Activated T-helper 17 cell treated with anti-CD3 and anti-CD28 coated beads, Interleukin-2, amount 50 U/mL, for 72 hours (primary cell): ENCODE results near the gene ARL15. TPM values are rescaled to one million over a fixed set of nuclear protein-coding genes. Genes with fewer than 3 reads are reported as not detected.

Experiments used
- ATAC-seq: fragments of 150-1000 bp; cut with Tn5 transposase; replicated peaks from 2 replicates; pipeline ENCODE4 v1.10.0; 2021; ENCODE audit warnings: mild to moderate bottlenecking, moderate library complexity
- H3K27ac Mint-ChIP-seq: one replicate; pipeline ENCODE4 v1.8.0; 2022; ENCODE audit warnings: mixed read lengths
- H3K27me3 Mint-ChIP-seq: one replicate; pipeline ENCODE4 v1.8.0; 2022; ENCODE audit warnings: mixed read lengths
- H3K36me3 Mint-ChIP-seq: one replicate; pipeline ENCODE4 v1.8.0; 2022; ENCODE audit warnings: low read depth, mild to moderate bottlenecking, mixed read lengths
- H3K4me1 Mint-ChIP-seq: one replicate; pipeline ENCODE4 v1.8.0; 2022; ENCODE audit warnings: mixed read lengths
- H3K4me3 Mint-ChIP-seq: one replicate; pipeline ENCODE4 v1.8.0; 2022; ENCODE audit warnings: mild to moderate bottlenecking, mixed read lengths
- H3K9me3 Mint-ChIP-seq: one replicate; pipeline ENCODE4 v1.8.0; 2022; ENCODE audit warnings: mixed read lengths
- total RNA-seq, 2 donors: library from RNA; stranded (reverse); gene quantifications; one replicate each; pipeline ENCODE4 v1.2.3, GENCODE V29; 2022

The ARL15 gene
- total RNA-seq, 2 donors from 2014 or later, result 6.8 to 8.3 TPM

DNA sequence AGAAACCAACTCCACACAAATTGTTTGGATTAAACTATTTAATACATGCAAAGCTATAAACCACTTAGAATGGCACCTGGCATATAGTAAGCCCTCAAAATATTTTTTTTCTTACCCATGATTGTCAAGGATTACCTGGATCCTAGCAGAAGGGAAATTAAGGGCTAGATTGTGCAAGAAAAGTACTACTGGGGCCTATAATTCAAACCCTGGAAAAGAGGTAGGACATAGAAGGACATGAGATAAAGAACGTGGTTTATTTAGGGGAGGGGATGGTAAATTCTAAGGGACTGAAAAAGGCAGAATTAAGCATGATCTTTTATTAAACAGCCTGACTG, 14.9 kb upstream of the ARL15 start:
- no peak for ATAC-seq
- Mint-ChIP-seq H3K36me3 (no peaks in the 10 kb centered on the region), H3K4me3 (no peak overlapping the region), H3K4me1 (peaks cover 4% of the 10 kb centered on the region), H3K27ac (no peak overlapping the region), H3K27me3 (peaks cover 26% of the 10 kb centered on the region), H3K9me3 (no peaks in the 10 kb centered on the region)

DNA sequence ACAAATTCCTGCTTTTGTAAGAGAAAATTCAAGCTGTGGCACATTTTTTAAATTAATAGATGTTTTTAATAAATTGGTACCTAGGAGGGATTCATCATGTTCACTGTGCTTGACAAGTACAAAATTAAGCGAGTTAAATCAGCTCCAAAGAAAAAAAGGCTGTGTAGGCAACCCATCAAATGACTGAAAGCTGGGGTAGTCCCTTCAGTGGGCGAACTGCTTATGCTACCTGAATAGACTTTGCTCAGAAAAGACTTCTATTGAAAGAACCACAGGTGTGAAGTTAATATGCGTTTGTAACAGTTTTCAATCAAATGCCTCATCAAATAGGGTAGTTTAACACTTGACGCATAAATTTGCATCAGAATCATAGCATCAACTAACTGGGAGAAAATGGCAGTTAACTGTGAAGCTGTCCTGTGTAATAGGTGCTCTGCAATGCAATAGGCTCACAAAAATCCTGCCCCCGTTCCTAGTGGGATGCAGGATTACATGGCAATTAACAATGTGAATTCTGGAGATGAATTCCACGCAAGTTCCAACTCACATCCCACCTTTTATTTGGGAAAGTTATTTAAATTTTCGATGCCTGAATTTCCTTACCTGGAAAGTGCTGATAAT, 14.4 kb upstream of the ARL15 start:
- Mint-ChIP-seq H3K9me3 (no peaks in the 10 kb centered on the region), H3K27me3 (peaks cover 28% of the 10 kb centered on the region), H3K27ac (no peak overlapping the region), H3K4me3 (no peak overlapping the region), H3K4me1 (peaks cover 4% of the 10 kb centered on the region), H3K36me3 (no peaks in the 10 kb centered on the region)
- ATAC-seq, result no peak

GRCh38 chr5:54323495-54323894, 13.1 kb upstream of the ARL15 start:
- H3K27ac Mint-ChIP-seq, result no peak overlapping the region
- peaks cover 25% of the 10 kb centered on the region for H3K27me3 Mint-ChIP-seq
- peaks cover 4% of the 10 kb centered on the region for H3K4me1 Mint-ChIP-seq
- H3K4me3 Mint-ChIP-seq, result no peak overlapping the region
- no peaks in the 10 kb centered on the region for H3K9me3 Mint-ChIP-seq
- ATAC-seq, result no peak
- no peaks in the 10 kb centered on the region for H3K36me3 Mint-ChIP-seq

GRCh38 chr5:54320256-54320655, 9.9 kb upstream of the ARL15 start:
- no peak for ATAC-seq
- peaks cover 29% of the 10 kb centered on the region for H3K27me3 Mint-ChIP-seq
- no peak overlapping the region for H3K4me3 Mint-ChIP-seq
- H3K9me3 Mint-ChIP-seq, result no peaks in the 10 kb centered on the region
- H3K36me3 Mint-ChIP-seq, result no peaks in the 10 kb centered on the region
- H3K4me1 Mint-ChIP-seq, result no peaks in the 10 kb centered on the region
- no peak overlapping the region for H3K27ac Mint-ChIP-seq

- Mint-ChIP-seq H3K27me3 (peaks cover 33% of the 10 kb centered on the region), H3K4me1 (no peaks in the 10 kb centered on the region), H3K4me3 (no peak overlapping the region), H3K27ac (no peak overlapping the region), H3K9me3 (no peaks in the 10 kb centered on the region), H3K36me3 (no peaks in the 10 kb centered on the region)
- no peak for ATAC-seq
Measured at GRCh38 chr5:54317511-54318260, 7.3 kb upstream of the ARL15 start.

GRCh38 chr5:54315736-54316528, 5.6 kb upstream of the ARL15 start:
- Mint-ChIP-seq H3K27ac (no peak overlapping the region), H3K4me3 (no peak overlapping the region), H3K4me1 (peaks cover 4% of the 10 kb centered on the region), H3K27me3 (peaks cover 31% of the 10 kb centered on the region), H3K36me3 (no peaks in the 10 kb centered on the region), H3K9me3 (no peaks in the 10 kb centered on the region)
- no peak for ATAC-seq

DNA sequence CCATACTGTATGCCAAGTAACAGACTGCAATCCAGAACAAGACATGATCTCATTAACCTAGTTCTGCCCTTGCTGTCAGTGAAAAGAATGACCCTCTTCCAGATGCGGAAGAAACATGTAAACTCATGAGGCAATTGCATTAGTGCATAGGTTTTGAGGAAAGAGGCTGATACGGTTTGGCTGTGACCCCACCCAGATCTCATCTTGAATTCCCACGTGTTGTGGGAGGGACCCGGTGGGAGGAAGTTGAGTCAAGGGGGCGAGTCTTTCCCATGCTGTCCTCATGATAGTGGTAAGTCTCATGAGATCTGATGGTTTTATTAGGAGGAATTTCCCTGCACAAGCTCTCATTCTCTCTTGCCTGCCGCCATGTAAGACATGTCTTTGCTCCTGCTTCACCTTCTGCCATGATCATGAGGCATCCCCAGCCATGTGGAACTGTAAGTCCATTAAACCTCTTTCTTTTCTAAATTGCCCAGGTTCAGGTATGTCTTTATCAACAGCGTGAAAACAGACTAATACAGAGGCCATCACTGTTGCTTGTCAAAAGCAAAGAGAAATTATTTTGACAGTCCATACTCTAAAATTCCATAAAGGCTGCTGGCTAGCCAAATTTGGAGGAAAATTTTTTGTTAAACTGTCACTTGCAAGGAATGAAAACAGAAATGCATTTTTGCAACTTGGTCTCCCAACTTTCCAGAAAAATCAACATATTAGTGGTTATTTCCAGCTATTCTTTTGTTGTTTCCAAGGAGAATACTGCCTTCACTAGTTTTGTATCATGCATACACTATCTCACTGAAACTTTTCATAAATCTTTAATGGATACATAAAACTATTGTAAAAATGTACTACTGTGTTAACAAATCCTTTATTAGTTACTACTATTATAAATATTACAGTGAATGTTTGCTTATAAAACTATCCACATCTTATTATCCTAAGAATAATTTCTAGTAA, 3.2 kb upstream of the ARL15 start:
- H3K4me1 Mint-ChIP-seq, result peaks cover 11% of the 10 kb centered on the region
- H3K27me3 Mint-ChIP-seq, result peaks cover 16% of the 10 kb centered on the region
- H3K4me3 Mint-ChIP-seq, result no peak overlapping the region
- H3K9me3 Mint-ChIP-seq, result no peaks in the 10 kb centered on the region
- no peak overlapping the region for H3K27ac Mint-ChIP-seq
- ATAC-seq, result no peak
- H3K36me3 Mint-ChIP-seq, result peaks cover 7% of the 10 kb centered on the region

DNA sequence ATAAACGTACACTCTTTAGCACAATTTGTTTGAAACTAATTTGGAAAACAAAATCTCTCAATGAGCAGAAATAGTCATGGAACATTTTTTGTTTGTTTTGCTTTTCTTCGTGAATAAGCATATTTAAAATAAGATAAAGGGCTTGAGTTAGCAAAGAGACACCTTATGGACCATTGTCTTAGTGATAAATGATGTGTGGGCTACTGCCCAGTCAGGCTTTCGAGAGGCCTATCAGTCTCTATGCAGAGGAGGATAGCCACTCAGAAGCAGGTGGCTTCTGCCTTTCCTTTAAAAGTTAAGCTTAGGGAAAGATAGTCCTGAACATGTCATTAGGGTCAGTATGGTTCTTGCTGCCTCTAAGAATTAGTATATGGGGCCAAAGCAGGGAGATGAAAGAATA, 2.1 kb upstream of the ARL15 start:
- Mint-ChIP-seq H3K9me3 (no peaks in the 10 kb centered on the region), H3K36me3 (peaks cover 7% of the 10 kb centered on the region), H3K27me3 (peaks cover 14% of the 10 kb centered on the region), H3K27ac (no peak overlapping the region), H3K4me1 (peaks cover 14% of the 10 kb centered on the region), H3K4me3 (peak overlapping the region; percentile 99)
- no peak for ATAC-seq

DNA sequence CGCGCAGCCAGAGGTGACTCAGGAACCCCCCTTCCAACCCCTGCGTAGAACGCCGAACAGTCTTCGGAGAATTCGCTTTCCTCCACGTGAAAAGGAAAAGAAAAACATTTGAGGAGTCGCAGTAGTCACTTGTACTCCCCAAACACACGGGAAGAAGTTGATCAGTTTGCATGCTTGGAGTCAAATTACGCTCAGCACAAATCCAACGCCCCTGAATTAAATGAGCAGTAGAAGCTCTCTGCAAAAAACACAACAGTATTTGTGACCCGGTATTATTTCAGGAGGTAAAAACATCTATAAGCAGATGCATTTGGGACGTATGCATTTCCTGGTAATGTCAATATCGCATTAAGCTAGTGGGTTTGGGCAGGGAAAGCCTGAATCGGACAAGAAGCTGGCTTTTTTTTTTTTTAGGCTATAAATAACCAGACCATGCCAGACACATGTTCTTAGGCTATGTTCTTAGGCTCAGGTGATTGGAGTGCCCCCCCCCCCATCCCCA, 854 bp upstream of the ARL15 start:
- Mint-ChIP-seq H3K4me3 (peak overlapping the region; percentile 99), H3K27ac (peak overlapping the region; percentile 99), H3K36me3 (peaks cover 7% of the 10 kb centered on the region), H3K27me3 (peaks cover 13% of the 10 kb centered on the region), H3K4me1 (peaks cover 17% of the 10 kb centered on the region), H3K9me3 (no peaks in the 10 kb centered on the region)
- peak; percentile 0 for ATAC-seq

DNA sequence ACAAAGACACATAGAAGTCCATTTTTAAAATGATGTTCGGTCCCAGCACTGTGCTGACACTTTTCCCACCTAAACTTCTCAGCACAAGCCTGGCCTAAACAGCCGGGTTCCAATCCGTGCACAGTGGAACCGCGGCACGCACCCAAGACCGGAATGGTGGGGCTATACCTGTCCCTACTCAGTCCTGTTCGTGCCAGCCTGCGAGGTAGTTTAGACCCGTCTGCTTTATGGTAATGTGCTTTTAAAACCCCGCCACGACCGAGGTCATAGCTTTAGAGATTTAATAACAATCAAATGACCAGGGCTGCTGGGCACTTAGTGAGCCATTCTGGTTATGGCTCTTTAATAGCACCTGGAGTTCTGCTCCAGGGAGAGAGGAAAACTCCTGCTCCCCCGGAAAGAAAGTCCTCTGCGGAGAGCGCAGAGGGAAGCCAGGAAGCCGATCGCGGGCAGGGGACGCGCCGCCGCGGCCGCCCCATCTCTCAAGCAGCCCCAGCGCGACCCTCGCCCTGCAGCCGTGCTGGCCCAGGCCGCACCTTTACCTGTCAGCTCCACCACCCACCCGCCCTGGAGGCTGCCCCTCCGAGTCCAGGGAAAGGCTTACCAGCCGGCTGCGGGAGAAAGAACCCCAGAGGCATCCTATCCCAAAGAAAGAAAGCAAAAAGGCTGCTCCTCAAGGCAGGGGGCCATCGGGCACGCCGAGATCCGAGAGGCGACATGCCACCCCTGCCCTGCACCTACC, 511 bp downstream of the ARL15 start:
- H3K4me1 Mint-ChIP-seq, result peaks cover 17% of the 10 kb centered on the region
- no peaks in the 10 kb centered on the region for H3K9me3 Mint-ChIP-seq
- H3K27me3 Mint-ChIP-seq, result peaks cover 5% of the 10 kb centered on the region
- peak; percentile 38 for ATAC-seq
- peaks cover 7% of the 10 kb centered on the region for H3K36me3 Mint-ChIP-seq
- peak overlapping the region; percentile 99 for H3K27ac Mint-ChIP-seq
- peak overlapping the region; percentile 99 for H3K4me3 Mint-ChIP-seq

GRCh38 chr5:54309276-54309675, 1.1 kb downstream of the ARL15 start:
- H3K9me3 Mint-ChIP-seq, result no peaks in the 10 kb centered on the region
- H3K27ac Mint-ChIP-seq, result peak overlapping the region; percentile 99
- ATAC-seq, result no peak
- H3K4me3 Mint-ChIP-seq, result peak overlapping the region; percentile 99
- H3K27me3 Mint-ChIP-seq, result no peaks in the 10 kb centered on the region
- H3K4me1 Mint-ChIP-seq, result peaks cover 17% of the 10 kb centered on the region
- H3K36me3 Mint-ChIP-seq, result peaks cover 7% of the 10 kb centered on the region

GRCh38 chr5:54307583-54307982, 2.8 kb downstream of the ARL15 start:
- Mint-ChIP-seq H3K27me3 (no peaks in the 10 kb centered on the region), H3K9me3 (no peaks in the 10 kb centered on the region), H3K4me3 (no peak overlapping the region), H3K36me3 (peaks cover 7% of the 10 kb centered on the region), H3K27ac (peak overlapping the region; percentile 25), H3K4me1 (peaks cover 17% of the 10 kb centered on the region)
- no peak for ATAC-seq

DNA sequence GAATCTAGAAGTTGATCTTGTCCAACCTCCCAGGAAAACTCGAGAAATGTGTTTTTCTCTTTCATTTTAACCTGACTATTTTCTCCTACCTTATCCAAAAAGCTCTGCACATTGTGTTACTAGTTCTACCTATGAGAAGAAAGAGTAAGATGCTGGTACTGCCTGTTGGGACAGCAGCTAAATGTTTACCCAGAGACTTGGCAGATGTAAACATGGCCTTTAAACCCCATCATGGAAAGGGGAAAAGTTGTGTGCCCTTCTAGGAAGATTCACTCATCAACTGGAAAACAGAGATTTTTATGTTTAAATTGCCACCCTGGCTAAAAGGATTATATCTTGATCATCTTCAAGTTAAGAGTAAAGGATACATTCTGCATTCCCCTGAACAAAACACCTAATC, 3.5 kb downstream of the ARL15 start:
- no peaks in the 10 kb centered on the region for H3K27me3 Mint-ChIP-seq
- H3K4me1 Mint-ChIP-seq, result peaks cover 17% of the 10 kb centered on the region
- H3K4me3 Mint-ChIP-seq, result no peak overlapping the region
- no peaks in the 10 kb centered on the region for H3K9me3 Mint-ChIP-seq
- ATAC-seq, result no peak
- H3K36me3 Mint-ChIP-seq, result peaks cover 7% of the 10 kb centered on the region
- H3K27ac Mint-ChIP-seq, result peak overlapping the region; percentile 25
